Hepatocyte (in vitro differentiated cells): ENCODE results near the gene ARL10. TPM values are rescaled to one million over a fixed set of nuclear protein-coding genes. Genes with fewer than 3 reads are reported as not detected.

ENCODE experiments used
- DNase-seq: peaks from one replicate; pipeline ENCODE4 v3.0.0-alpha.2; 2016; ENCODE audit warnings: low spot score
- H2AFZ ChIP-seq: fragments of 200-600 bp; sonication (generic); 2 replicates; pipeline ENCODE4 v1.6.0; 2016; ENCODE audit warnings: antibody characterized with exemption, mild to moderate bottlenecking
- H3K27ac ChIP-seq: fragments of 200-600 bp; sonication (generic); 2 replicates; pipeline ENCODE4 v1.5.1; 2016; ENCODE audit warnings: mild to moderate bottlenecking
- H3K27me3 ChIP-seq: fragments of 200-600 bp; sonication (generic); 2 replicates; pipeline ENCODE4 v1.6.1; 2016
- H3K36me3 ChIP-seq: fragments of 200-600 bp; sonication (generic); replicated peaks from 2 replicates; pipeline ENCODE4 v1.5.1; 2016; ENCODE audit warnings: low read depth; ENCODE audit not compliant: insufficient read depth
- H3K4me1 ChIP-seq: fragments of 200-600 bp; sonication (generic); 2 replicates; pipeline ENCODE4 v1.5.1; 2016; ENCODE audit warnings: mild to moderate bottlenecking, moderate library complexity; ENCODE audit not compliant: insufficient read depth
- H3K4me2 ChIP-seq: fragments of 200-600 bp; sonication (generic); 2 replicates; pipeline ENCODE4 v1.6.0; 2016
- H3K4me3 ChIP-seq: fragments of 200-600 bp; sonication (generic); 2 replicates; pipeline ENCODE4 v1.5.1; 2016; ENCODE audit warnings: mild to moderate bottlenecking
- H3K79me2 ChIP-seq: fragments of 200-600 bp; sonication (generic); 2 replicates; pipeline ENCODE4 v1.6.0; 2017; ENCODE audit warnings: mild to moderate bottlenecking
- H3K9me2 ChIP-seq: fragments of 200-600 bp; sonication (generic); replicated peaks from 2 replicates; pipeline ENCODE4 v1.6.0; 2017; ENCODE audit warnings: mild to moderate bottlenecking; ENCODE audit not compliant: insufficient read depth
- H3K9me3 ChIP-seq: fragments of 200-600 bp; sonication (generic); 2 replicates; pipeline ENCODE4 v1.5.1; 2016; ENCODE audit warnings: low read depth, mild to moderate bottlenecking
- H4K20me1 ChIP-seq: fragments of 200-600 bp; sonication (generic); 2 replicates; pipeline ENCODE4 v1.6.0; 2016; ENCODE audit warnings: mild to moderate bottlenecking; ENCODE audit not compliant: insufficient read depth, poor library complexity, severe bottlenecking
- CTCF ChIP-seq: fragments of 200-600 bp; sonication (generic); IDR thresholded peaks from 2 replicates; pipeline ENCODE4 v1.5.1; 2016; ENCODE audit warnings: antibody characterized with exemption, mild to moderate bottlenecking; ENCODE audit not compliant: poor library complexity
- EZH2 ChIP-seq: fragments of 200-600 bp; sonication (generic); IDR thresholded peaks from 2 replicates; pipeline ENCODE4 v1.6.1; 2016; ENCODE audit warnings: antibody characterized with exemption, mild to moderate bottlenecking, borderline replicate concordance
- EZH2phosphoT487 ChIP-seq: fragments of 200-600 bp; sonication (generic); IDR thresholded peaks from one replicate; pipeline ENCODE4 v1.6.1; 2018; ENCODE audit warnings: antibody characterized with exemption, mild to moderate bottlenecking, low read depth, moderate library complexity; ENCODE audit not compliant: unreplicated experiment, severe bottlenecking
- WGBS: methylation state at CpG from one replicate; pipeline ENCODE4 v1.1.6; 2016; ENCODE audit warnings: low lambda C conversion rate; ENCODE audit errors: missing lambda C conversion rate; 5-methylcytosine and 5-hydroxymethylcytosine counted together
- polyA plus RNA-seq: library from polyadenylated mRNA; unstranded; fragments of >200 nt; fragmentation: Nextera tagmentation; extraction: Ambion mirVana; gene quantifications from 2 replicates; pipeline ENCODE4 v1.2.1, GENCODE V29; 2016
- total RNA-seq: library from RNA; depleted of rRNA; stranded (reverse); fragments of >200 nt; gene quantifications from 2 replicates; pipeline ENCODE4 v1.2.3, GENCODE V29; 2014

The ARL10 gene
- total and polyA plus RNA-seq, 2 experiments from 2014 or later, result 4.4 to 6.7 TPM

DNA sequence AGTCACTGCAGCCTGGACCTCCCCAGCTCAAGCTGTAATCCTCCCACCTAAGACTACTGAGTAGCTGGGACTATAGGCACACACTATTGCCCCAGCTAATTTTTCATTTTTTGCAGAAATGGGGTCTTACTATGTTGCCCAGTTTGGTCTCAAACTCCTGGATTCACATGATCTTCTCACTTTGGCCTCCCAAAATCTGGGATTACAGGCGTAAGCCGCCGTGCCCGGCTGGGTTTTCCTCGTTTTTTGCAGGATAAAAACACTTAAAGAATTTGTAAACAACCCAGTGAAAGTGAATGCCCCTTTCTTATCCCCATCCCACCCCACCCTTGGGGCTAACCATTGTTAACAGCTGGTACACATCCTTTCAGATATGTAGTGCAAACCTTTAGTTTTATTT is 43.3 kb downstream of the ARL10 start:
- H3K27me3 ChIP-seq, result no peaks in the 10 kb centered on the region
- H3K27ac ChIP-seq, result no peak overlapping the region
- 89% methylated on average over 5 of the region's 5 CpGs for WGBS
- no peak for TF ChIP-seq EZH2phosphoT487
- TF ChIP-seq CTCF, result no peak
- TF ChIP-seq EZH2, result no peak
- DNase-seq, result no peak
- H4K20me1 ChIP-seq, result peaks cover 18% of the 10 kb centered on the region
- H3K4me1 ChIP-seq, result peaks cover 1% of the 10 kb centered on the region
- H3K4me3 ChIP-seq, result no peak overlapping the region
- no peaks in the 10 kb centered on the region for H3K9me2 ChIP-seq
- H2AFZ ChIP-seq, result no peak overlapping the region
- no peaks in the 10 kb centered on the region for H3K9me3 ChIP-seq
- no peaks in the 10 kb centered on the region for H3K36me3 ChIP-seq
- H3K79me2 ChIP-seq, result peaks cover 28% of the 10 kb centered on the region
- no peak overlapping the region for H3K4me2 ChIP-seq

- Histone ChIP-seq H3K9me2 (no peaks in the 10 kb centered on the region), H3K79me2 (peaks cover 40% of the 10 kb centered on the region), H3K4me2 (no peak overlapping the region), H4K20me1 (peaks cover 22% of the 10 kb centered on the region), H3K36me3 (no peaks in the 10 kb centered on the region), H2AFZ (no peak overlapping the region), H3K9me3 (no peaks in the 10 kb centered on the region), H3K27me3 (no peaks in the 10 kb centered on the region), H3K27ac (no peak overlapping the region), H3K4me3 (no peak overlapping the region), H3K4me1 (no peaks in the 10 kb centered on the region)
- TF ChIP-seq CTCF (no peak), EZH2phosphoT487 (no peak), EZH2 (no peak)
- no peak for DNase-seq
- 96% methylated on average over 4 of the region's 4 CpGs for WGBS
These were observed 44.5 kb downstream of the ARL10 start for GRCh38 chr5:176409765-176410164.

GRCh38 chr5:176410486-176411180 is 45.3 kb downstream of the ARL10 start:
- H2AFZ ChIP-seq, result no peak overlapping the region
- no peak overlapping the region for H3K4me3 ChIP-seq
- DNase-seq, result no peak
- peaks cover 8% of the 10 kb centered on the region for H3K4me1 ChIP-seq
- peaks cover 27% of the 10 kb centered on the region for H4K20me1 ChIP-seq
- H3K27me3 ChIP-seq, result no peaks in the 10 kb centered on the region
- TF ChIP-seq EZH2, result no peak
- no peak for TF ChIP-seq CTCF
- no peak for TF ChIP-seq EZH2phosphoT487
- H3K36me3 ChIP-seq, result no peaks in the 10 kb centered on the region
- H3K9me3 ChIP-seq, result no peaks in the 10 kb centered on the region
- WGBS, result 88% methylated on average over 5 of the region's 5 CpGs
- no peak overlapping the region for H3K27ac ChIP-seq
- peaks cover 49% of the 10 kb centered on the region for H3K79me2 ChIP-seq
- H3K4me2 ChIP-seq, result no peak overlapping the region
- no peaks in the 10 kb centered on the region for H3K9me2 ChIP-seq
